ENCODE results near the gene NACC2.

DNA sequence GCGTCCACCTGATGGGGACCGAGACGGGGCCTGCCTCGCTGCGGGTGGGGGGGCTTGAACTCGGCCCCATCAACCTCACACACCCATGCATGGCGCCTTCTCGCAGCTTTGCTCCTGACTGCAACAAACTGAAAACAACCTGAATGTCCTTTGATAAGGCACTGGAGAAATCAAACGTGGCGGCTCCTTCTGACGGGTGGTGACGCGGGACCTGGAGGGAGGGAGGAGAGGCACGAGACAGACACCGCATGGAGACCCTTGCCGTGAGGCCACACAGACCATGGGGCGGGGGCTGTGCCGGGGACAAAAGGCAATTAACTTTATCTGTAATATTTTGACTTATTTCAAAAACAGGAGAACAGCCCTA is 48.6 kb downstream of the NACC2 start:
- TF ChIP-seq CTCF (IDR thresholded peaks at IDR 0.05): no peak
- no peak for TF ChIP-seq POLR2A (IDR thresholded peaks at IDR 0.05; ENCODE audit: low read depth)
- no peak for TF ChIP-seq POLR2AphosphoS5 (IDR thresholded peaks at IDR 0.05)
- TF ChIP-seq EP300 (IDR thresholded peaks at IDR 0.05): no peak

All from esophagus muscularis mucosa (tissue), 4 donors.